Mesenchymal stem cell (in vitro differentiated cells and primary cell): ENCODE data around the gene PRKCA.

Experiments
- DNase-seq: peaks from one replicate; pipeline ENCODE4 v3.0.0-alpha.2; 2013
- H2AFZ ChIP-seq: one replicate; pipeline ENCODE4 v1.6.1; 2013; ENCODE audit warnings: low read depth, mild to moderate bottlenecking, control low read depth, inconsistent platforms, low read length, moderate library complexity
- H2AK5ac ChIP-seq: 2 replicates; pipeline ENCODE4 v1.6.1; 2013; ENCODE audit warnings: low read length, moderate library complexity, mild to moderate bottlenecking, inconsistent platforms; ENCODE audit not compliant: severe bottlenecking
- H2BK120ac ChIP-seq: one replicate; pipeline ENCODE4 v1.6.1; 2013; ENCODE audit warnings: low read depth, mild to moderate bottlenecking, inconsistent platforms, low read length, moderate library complexity
- H2BK12ac ChIP-seq, 2 experiments: one replicate each; pipeline ENCODE4 v1.6.1; 2013; ENCODE audit warnings: inconsistent platforms in 2 of 2, low read length in 2 of 2, mild to moderate bottlenecking in 2 of 2, moderate library complexity in 2 of 2, control low read depth in 1 of 2
- H2BK15ac ChIP-seq: one replicate; pipeline ENCODE4 v1.6.1; 2013; ENCODE audit warnings: mild to moderate bottlenecking, low read depth, inconsistent platforms; ENCODE audit not compliant: poor library complexity, severe bottlenecking
- H2BK5ac ChIP-seq: 2 replicates; pipeline ENCODE4 v1.6.1; 2013; ENCODE audit warnings: low read depth, mild to moderate bottlenecking, low read length, control low read depth, inconsistent platforms; ENCODE audit not compliant: poor library complexity, severe bottlenecking
- H3K14ac ChIP-seq, 2 experiments: one replicate each; pipeline ENCODE4 v1.6.1; 2013; ENCODE audit warnings: inconsistent platforms in 2 of 2, low read length in 2 of 2, control low read depth in 1 of 2, mild to moderate bottlenecking in 1 of 2, moderate library complexity in 1 of 2
- H3K18ac ChIP-seq, 2 experiments: one replicate each; pipeline ENCODE4 v1.6.1; 2013; ENCODE audit warnings: inconsistent platforms in 2 of 2, low read length in 2 of 2, control low read depth in 1 of 2, low read depth in 1 of 2, mild to moderate bottlenecking in 1 of 2
- H3K23ac ChIP-seq, 2 experiments: one replicate each; pipeline ENCODE4 v1.6.1; 2013; ENCODE audit warnings: inconsistent platforms in 2 of 2, low read length in 2 of 2, mild to moderate bottlenecking in 2 of 2, moderate library complexity in 2 of 2, control low read depth in 1 of 2
- H3K27ac ChIP-seq: 2 replicates; pipeline ENCODE4 v1.5.1; 2013; ENCODE audit warnings: mild to moderate bottlenecking, moderate library complexity, low read length, control low read depth, inconsistent platforms; ENCODE audit not compliant: poor library complexity, severe bottlenecking
- H3K27me3 ChIP-seq, 2 experiments: 2 replicates each; pipeline versions ENCODE4 v1.6.1 to v1.7.0; 2013; ENCODE audit warnings: low read length in 2 of 2, mild to moderate bottlenecking in 2 of 2, moderate library complexity in 2 of 2, control low read depth in 1 of 2, inconsistent platforms in 1 of 2; ENCODE audit not compliant: control insufficient read depth in 1 of 2, insufficient read depth in 1 of 2
- H3K36me3 ChIP-seq, 2 experiments: 2 replicates each; pipeline versions ENCODE4 v1.6.1 to v1.7.0; 2013; ENCODE audit warnings: low read length in 2 of 2, control low read depth in 1 of 2, inconsistent platforms in 1 of 2, low read depth in 1 of 2, mild to moderate bottlenecking in 1 of 2; ENCODE audit not compliant: insufficient read depth in 2 of 2, control insufficient read depth in 1 of 2
- H3K4ac ChIP-seq, 2 experiments: one replicate each; pipeline ENCODE4 v1.6.1; 2013; ENCODE audit warnings: inconsistent platforms in 2 of 2, low read length in 2 of 2, mild to moderate bottlenecking in 2 of 2, moderate library complexity in 2 of 2, control low read depth in 1 of 2, low read depth in 1 of 2
- H3K4me1 ChIP-seq: 2 replicates; pipeline ENCODE4 v1.6.1; 2013; ENCODE audit warnings: low read depth, low read length, control low read depth; ENCODE audit not compliant: control insufficient read depth, insufficient read depth
- H3K4me2 ChIP-seq: 2 replicates; pipeline ENCODE4 v1.6.1; 2013; ENCODE audit warnings: low read length, mild to moderate bottlenecking, inconsistent platforms; ENCODE audit not compliant: poor library complexity, severe bottlenecking
- H3K4me3 ChIP-seq, 2 experiments: 2 replicates each; pipeline versions ENCODE4 v1.5.1 to v1.7.0; 2013; ENCODE audit warnings: low read length in 2 of 2, mild to moderate bottlenecking in 2 of 2, control low read depth in 1 of 2, low read depth in 1 of 2; ENCODE audit not compliant: insufficient read depth in 1 of 2
- H3K79me1 ChIP-seq: replicated peaks from 2 replicates; pipeline ENCODE4 v1.6.1; 2013; ENCODE audit warnings: mild to moderate bottlenecking, control low read depth, low read length, inconsistent platforms; ENCODE audit not compliant: poor library complexity, severe bottlenecking
- H3K9ac ChIP-seq: 2 replicates; pipeline ENCODE4 v1.7.0; 2013; ENCODE audit warnings: mild to moderate bottlenecking, low read length, moderate library complexity
- H3K9me3 ChIP-seq: 2 replicates; pipeline ENCODE4 v1.7.0; 2013; ENCODE audit warnings: mild to moderate bottlenecking, low read length; ENCODE audit not compliant: control insufficient read depth
- H4K8ac ChIP-seq: one replicate; pipeline ENCODE4 v1.6.1; 2013; ENCODE audit warnings: inconsistent platforms, mild to moderate bottlenecking, low read length, moderate library complexity
- H4K91ac ChIP-seq: one replicate; pipeline ENCODE4 v1.6.1; 2013; ENCODE audit warnings: mild to moderate bottlenecking, low read length, inconsistent platforms
- WGBS: methylation state at CpG from one replicate; pipeline ENCODE4 v1.1.7; 2013; ENCODE audit warnings: mixed read lengths; 5-methylcytosine and 5-hydroxymethylcytosine counted together

PRKCA gene

GRCh38 chr17:66547151-66547865 is 244.9 kb downstream of the PRKCA start:
- H2BK5ac ChIP-seq = no peak overlapping the region
- DNase-seq = peak; percentile 71
- H4K91ac ChIP-seq = no peak overlapping the region
- no peak overlapping the region for H2AK5ac ChIP-seq
- no peaks in the 10 kb centered on the region for H3K36me3 ChIP-seq
- H3K14ac ChIP-seq = no peak overlapping the region
- no peak overlapping the region for H2BK12ac ChIP-seq
- peak overlapping the region in 1 of 2 experiments; percentile 6 for H3K18ac ChIP-seq
- no peak overlapping the region for H3K9ac ChIP-seq
- peaks cover 13% of the 10 kb centered on the region for H3K79me1 ChIP-seq
- peaks cover 29% of the 10 kb centered on the region for H3K4me1 ChIP-seq
- H3K9me3 ChIP-seq = peaks cover 10% of the 10 kb centered on the region
- H3K27me3 ChIP-seq = no peaks in the 10 kb centered on the region
- H3K23ac ChIP-seq = no peak overlapping the region
- H3K4me2 ChIP-seq = no peak overlapping the region
- WGBS = 44% methylated on average over 2 of the region's 3 CpGs
- H4K8ac ChIP-seq = no peak overlapping the region
- H3K4ac ChIP-seq = no peak overlapping the region
- H2AFZ ChIP-seq = no peak overlapping the region
- H2BK120ac ChIP-seq = no peak overlapping the region
- no peak overlapping the region for H3K4me3 ChIP-seq
- H2BK15ac ChIP-seq = no peak overlapping the region
- no peak overlapping the region for H3K27ac ChIP-seq

GRCh38 chr17:66548158-66548557 is 245.7 kb downstream of the PRKCA start:
- DNase-seq = peak; percentile 40

GRCh38 chr17:66548659-66549310 is 246.4 kb downstream of the PRKCA start:
- peak overlapping the region; percentile 18 for H3K9ac ChIP-seq
- 61% methylated on average over 12 of the region's 14 CpGs for WGBS
- H3K4ac ChIP-seq = peak overlapping the region; percentile 76 to 79
- peak overlapping the region; percentile 85 for H2BK5ac ChIP-seq
- peaks cover 24% of the 10 kb centered on the region for H3K4me1 ChIP-seq
- no peak overlapping the region for H2BK15ac ChIP-seq
- H3K4me3 ChIP-seq = no peak overlapping the region
- peak overlapping the region in 1 of 2 experiments; percentile 73 for H2BK12ac ChIP-seq
- H3K23ac ChIP-seq = peak overlapping the region in 1 of 2 experiments; percentile 51
- H3K4me2 ChIP-seq = peak overlapping the region; percentile 64
- H3K9me3 ChIP-seq = peaks cover 10% of the 10 kb centered on the region
- no peak overlapping the region for H2AFZ ChIP-seq
- H4K8ac ChIP-seq = peak overlapping the region; percentile 27
- peak overlapping the region; percentile 99 for H2AK5ac ChIP-seq
- H3K14ac ChIP-seq = no peak overlapping the region
- H3K36me3 ChIP-seq = no peaks in the 10 kb centered on the region
- H2BK120ac ChIP-seq = peak overlapping the region; percentile 24
- DNase-seq = peak; percentile 63
- no peaks in the 10 kb centered on the region for H3K27me3 ChIP-seq
- peak overlapping the region; percentile 16 to 75 for H3K18ac ChIP-seq
- peak overlapping the region; percentile 98 for H3K27ac ChIP-seq
- peak overlapping the region; percentile 70 for H4K91ac ChIP-seq
- H3K79me1 ChIP-seq = peaks cover 22% of the 10 kb centered on the region

More at GRCh38 chr17:66548158-66548557, 245.7 kb downstream of the PRKCA start:
- Histone ChIP-seq H3K14ac (no peak overlapping the region), H3K4me2 (no peak overlapping the region), H3K9me3 (peaks cover 10% of the 10 kb centered on the region), H3K4ac (no peak overlapping the region), H3K4me1 (peaks cover 27% of the 10 kb centered on the region), H3K18ac (no peak overlapping the region), H2BK5ac (no peak overlapping the region), H2AFZ (no peak overlapping the region), H3K23ac (no peak overlapping the region), H3K4me3 (no peak overlapping the region), H2AK5ac (peak overlapping the region; percentile 99), H3K27ac (peak overlapping the region; percentile 98), H3K27me3 (no peaks in the 10 kb centered on the region), H3K9ac (peak overlapping the region; percentile 7), H4K8ac (no peak overlapping the region), H4K91ac (no peak overlapping the region), H2BK15ac (no peak overlapping the region), H2BK12ac (no peak overlapping the region), H3K36me3 (no peaks in the 10 kb centered on the region), H2BK120ac (no peak overlapping the region), H3K79me1 (peaks cover 17% of the 10 kb centered on the region)
- WGBS = no CpG with 5 or more reads among the region's 3 CpGs

GRCh38 chr17:66549311-66549704 is 246.9 kb downstream of the PRKCA start:
- peak; percentile 34 for DNase-seq
- no peak overlapping the region for H2AFZ ChIP-seq

More at GRCh38 chr17:66549311-66549704, 246.9 kb downstream of the PRKCA start:
- Histone ChIP-seq H2BK12ac (peak overlapping the region in 1 of 2 experiments; percentile 73), H3K9ac (peak overlapping the region; percentile 18), H4K8ac (peak overlapping the region; percentile 27), H3K23ac (peak overlapping the region in 1 of 2 experiments; percentile 51), H2BK5ac (peak overlapping the region; percentile 85), H3K27ac (peak overlapping the region; percentile 98), H3K79me1 (peaks cover 26% of the 10 kb centered on the region), H2BK120ac (no peak overlapping the region), H3K27me3 (no peaks in the 10 kb centered on the region), H3K4me2 (peak overlapping the region; percentile 64), H3K18ac (peak overlapping the region; percentile 16 to 75), H2BK15ac (no peak overlapping the region), H3K4me1 (peaks cover 21% of the 10 kb centered on the region), H3K14ac (no peak overlapping the region), H3K9me3 (peaks cover 10% of the 10 kb centered on the region), H3K4me3 (no peak overlapping the region), H4K91ac (peak overlapping the region; percentile 70), H2AK5ac (peak overlapping the region; percentile 99), H3K36me3 (no peaks in the 10 kb centered on the region), H3K4ac (peak overlapping the region; percentile 76 to 79)
- WGBS = 11% methylated on average over 3 of the region's 3 CpGs
